IMR-90 (cell line): ENCODE data around the gene TNRC18. TPM values are rescaled to one million over a fixed set of nuclear protein-coding genes. Genes with fewer than 3 reads are reported as not detected.

Source experiments
- ATAC-seq: fragments of 200-7000 bp; cut with Tn5 transposase; 2 replicates; pipeline ENCODE4 v1.9.1; 2020; ENCODE audit warnings: low read depth, mild to moderate bottlenecking, moderate library complexity
- BruUV-seq: library from RNA; stranded (reverse); fragments of 400-500 nt; replicated peaks from 2 replicates; lab custom pipeline; 2021; lab: Mats Ljungman, UMichigan
- CTCF ChIA-PET: fragments of 300-600 bp; formaldehyde crosslinking; extraction: SDS; loops from one replicate; lab custom pipeline; 2021; ENCODE audit warnings: antibody characterized with exemption; lab: Yijun Ruan, JAX
- POLR2A ChIA-PET: fragments of 300-600 bp; sonication (Branson Sonifier 250); formaldehyde crosslinking; loops from one replicate; lab custom pipeline; 2022; ENCODE audit warnings: antibody characterized with exemption; ENCODE audit not compliant: unreplicated experiment; lab: Charles Lee
- DNase-seq: peaks from one replicate; pipeline ENCODE4 v3.0.0; 2013
- H2AFZ ChIP-seq: replicated peaks from 2 replicates; pipeline ENCODE3; 2013; ENCODE audit warnings: low read length, mild to moderate bottlenecking; ENCODE audit not compliant: poor library complexity
- H2AK5ac ChIP-seq: 2 replicates; pipeline ENCODE4 v1.6.1; 2013; ENCODE audit warnings: low read depth, low read length, inconsistent platforms
- H2AK9ac ChIP-seq: replicated peaks from 2 replicates; pipeline ENCODE3; 2013; ENCODE audit warnings: mild to moderate bottlenecking, low read depth, low read length, moderate library complexity; ENCODE audit not compliant: poor library complexity
- H2BK120ac ChIP-seq: 2 replicates; pipeline ENCODE4 v1.6.1; 2013; ENCODE audit warnings: low read depth, low read length, inconsistent platforms
- H2BK15ac ChIP-seq: 3 replicates; pipeline ENCODE4 v1.6.1; 2013; ENCODE audit warnings: low read depth, low read length, inconsistent platforms
- H2BK20ac ChIP-seq: 2 replicates; pipeline ENCODE4 v1.6.1; 2013; ENCODE audit warnings: low read depth, mild to moderate bottlenecking, inconsistent platforms, low read length, moderate library complexity
- H2BK5ac ChIP-seq: 2 replicates; pipeline ENCODE4 v1.6.1; 2013; ENCODE audit warnings: mild to moderate bottlenecking, low read depth, low read length, inconsistent platforms; ENCODE audit not compliant: poor library complexity, severe bottlenecking
- H3K14ac ChIP-seq: replicated peaks from 2 replicates; pipeline ENCODE4 v1.6.1; 2013; ENCODE audit warnings: low read depth, low read length, inconsistent platforms
- H3K18ac ChIP-seq: 2 replicates; pipeline ENCODE4 v1.6.1; 2013; ENCODE audit warnings: low read depth, low read length, control low read depth
- H3K23ac ChIP-seq: 2 replicates; pipeline ENCODE4 v1.6.1; 2013; ENCODE audit warnings: low read depth, low read length, inconsistent platforms
- H3K27ac ChIP-seq: 2 replicates; pipeline ENCODE4 v1.5.1; 2013; ENCODE audit warnings: mild to moderate bottlenecking, control low read depth, low read length; ENCODE audit not compliant: insufficient read depth
- H3K27me3 ChIP-seq: 2 replicates; pipeline ENCODE4 v1.6.1; 2013; ENCODE audit warnings: low read length; ENCODE audit not compliant: control insufficient read depth, insufficient read depth
- H3K36me3 ChIP-seq: 2 replicates; pipeline ENCODE4 v1.6.1; 2013; ENCODE audit warnings: low read length, mixed read lengths; ENCODE audit not compliant: control insufficient read depth, insufficient read depth
- H3K4ac ChIP-seq: 2 replicates; pipeline ENCODE4 v1.6.1; 2013; ENCODE audit warnings: low read depth, low read length, inconsistent platforms
- H3K4me1 ChIP-seq: 2 replicates; pipeline ENCODE4 v1.6.1; 2013; ENCODE audit warnings: low read length, mixed read lengths; ENCODE audit not compliant: control insufficient read depth, insufficient read depth
- H3K4me2 ChIP-seq: 2 replicates; pipeline ENCODE4 v1.6.1; 2013; ENCODE audit warnings: low read depth, mild to moderate bottlenecking, control low read depth, low read length, moderate library complexity
- H3K4me3 ChIP-seq: 2 replicates; pipeline ENCODE4 v1.5.1; 2013; ENCODE audit warnings: low read depth, mild to moderate bottlenecking, control low read depth, low read length, moderate library complexity; ENCODE audit not compliant: insufficient read depth
- H3K56ac ChIP-seq: 2 replicates; pipeline ENCODE4 v1.6.1; 2013; ENCODE audit warnings: low read length, inconsistent platforms; ENCODE audit not compliant: insufficient read depth; ENCODE audit errors: extremely low read depth
- H3K79me1 ChIP-seq, 2 experiments: 2 replicates each; pipeline ENCODE4 v1.6.1; 2013; ENCODE audit warnings: low read length in 2 of 2, inconsistent platforms in 1 of 2, low read depth in 1 of 2
- H3K9ac ChIP-seq: 2 replicates; pipeline ENCODE4 v1.6.1; 2013; ENCODE audit warnings: low read depth, low read length, control low read depth
- H3K9me1 ChIP-seq: 2 replicates; pipeline ENCODE4 v1.6.1; 2013; ENCODE audit warnings: low read length, inconsistent platforms; ENCODE audit not compliant: insufficient read depth
- H3K9me3 ChIP-seq: 2 replicates; pipeline ENCODE4 v1.6.1; 2013; ENCODE audit warnings: low read length; ENCODE audit not compliant: control insufficient read depth, insufficient read depth
- H4K20me1 ChIP-seq: 2 replicates; pipeline ENCODE4 v1.6.1; 2013; ENCODE audit warnings: low read length, inconsistent platforms; ENCODE audit not compliant: insufficient read depth
- H4K5ac ChIP-seq: 2 replicates; pipeline ENCODE4 v1.6.1; 2013; ENCODE audit warnings: mild to moderate bottlenecking, low read depth, low read length, control low read depth
- H4K8ac ChIP-seq, 2 experiments: 2 replicates each; pipeline ENCODE4 v1.6.1; 2013; ENCODE audit warnings: low read depth in 2 of 2, low read length in 2 of 2, control low read depth in 1 of 2, inconsistent platforms in 1 of 2
- H4K91ac ChIP-seq: 2 replicates; pipeline ENCODE4 v1.6.1; 2013; ENCODE audit warnings: low read depth, low read length, inconsistent platforms; ENCODE audit not compliant: insufficient read depth
- BHLHE40 ChIP-seq: fragments of 150-350 bp; IDR thresholded peaks from 2 replicates; pipeline ENCODE4 v1.6.1; 2016; ENCODE audit warnings: mild to moderate bottlenecking, low read depth, low read length
- CEBPB ChIP-seq: IDR thresholded peaks from 2 replicates; pipeline ENCODE4 v1.6.1; 2012; ENCODE audit warnings: low read depth, low read length, improper control_type of control experiment
- CHD1 ChIP-seq: IDR thresholded peaks from 2 replicates; pipeline ENCODE4 v1.6.1; 2012; ENCODE audit warnings: low read depth, low read length, improper control_type of control experiment
- CTCF ChIP-seq: conservative IDR thresholded peaks from 2 replicates; pipeline ENCODE4 v1.5.1; 2012; ENCODE audit warnings: mild to moderate bottlenecking, low read depth, low read length, improper control_type of control experiment
- FOS ChIP-seq: fragments of 150-350 bp; IDR thresholded peaks from 2 replicates; pipeline ENCODE4 v1.6.1; 2016; ENCODE audit warnings: low read depth, low read length
- MAFK ChIP-seq: IDR thresholded peaks from 2 replicates; pipeline ENCODE4 v1.6.1; 2012; ENCODE audit warnings: low read depth, low read length, improper control_type of control experiment
- MAZ ChIP-seq: IDR thresholded peaks from 2 replicates; pipeline ENCODE4 v1.6.1; 2012; ENCODE audit warnings: low read depth, mild to moderate bottlenecking, low read length, improper control_type of control experiment, moderate library complexity, borderline replicate concordance
- MXI1 ChIP-seq: IDR thresholded peaks from 2 replicates; pipeline ENCODE4 v1.6.1; 2012; ENCODE audit warnings: low read depth, mild to moderate bottlenecking, low read length, moderate library complexity, borderline replicate concordance
- NFE2L2 ChIP-seq: fragments of 150-350 bp; IDR thresholded peaks from 2 replicates; pipeline ENCODE4 v1.6.1; 2016; ENCODE audit warnings: low read depth, mild to moderate bottlenecking, low read length
- RCOR1 ChIP-seq: IDR thresholded peaks from 2 replicates; pipeline ENCODE4 v1.6.1; 2012; ENCODE audit warnings: mild to moderate bottlenecking, low read length, improper control_type of control experiment; ENCODE audit not compliant: insufficient replicate concordance
- RFX5 ChIP-seq: IDR thresholded peaks from 2 replicates; pipeline ENCODE4 v1.8.0; 2012; ENCODE audit warnings: low read depth, mild to moderate bottlenecking, low read length, moderate library complexity
- SMC3 ChIP-seq: fragments of 150-350 bp; IDR thresholded peaks from 2 replicates; pipeline ENCODE4 v1.6.1; 2016; ENCODE audit warnings: low read depth, mild to moderate bottlenecking, antibody characterized with exemption, low read length, moderate library complexity
- WGBS, 2 experiments: methylation state at CpG; one replicate each; pipeline versions ENCODE4 v1.1.5 to v1.1.7; 2013; ENCODE audit warnings: missing lambda C conversion rate in 2 of 2; ENCODE audit not compliant: insufficient read length in 1 of 2; ENCODE audit errors: extremely low coverage in 2 of 2; 5-methylcytosine and 5-hydroxymethylcytosine counted together
- dilution Hi-C: fragments of 300-500 bp; cut with HindIII; formaldehyde crosslinking; loops from one replicate; pipeline ENCODE4 v1.14.3; 2018; ENCODE audit warnings: low sequenced_read_pairs; ENCODE audit not compliant: unreplicated experiment
- in situ Hi-C: fragments of 300-500 bp; cut with MboI; formaldehyde crosslinking; loops from 3 replicates; pipeline ENCODE4 v1.14.3; 2019; ENCODE audit warnings: low sequenced_read_pairs, inconsistent platforms, mixed read lengths
- intact Hi-C: fragments of 100-400 bp; cut with micrococcal nuclease; formaldehyde crosslinking; loops from 2 replicates; pipeline ENCODE4 v1.10.0; 2022
- polyA plus RNA-seq, 3 experiments: library from polyadenylated mRNA; depleted of rRNA; stranded (reverse); fragments of >200 nt; gene quantifications; 2 replicates each; pipeline ENCODE4 v1.2.3, GENCODE V29; 2012; ENCODE audit warnings: low replicate concordance in 1 of 3
- total RNA-seq: library from RNA; depleted of rRNA; stranded (reverse); fragments of >200 nt; gene quantifications from 2 replicates; pipeline ENCODE4 v1.2.3, GENCODE V29; 2012

Gene TNRC18
- total and polyA plus RNA-seq, 2 of the 4 experiments (the other 2 are of a cell fraction) = 4.7 to 29.6 TPM

GRCh38 chr7:5324961-5325360 is 98.7 kb downstream of the TNRC18 start:
- ATAC-seq (no peak), DNase-seq (no peak)
- no peak overlapping the region for H3K4ac ChIP-seq
- no peak overlapping the region for H3K9ac ChIP-seq
- H4K8ac ChIP-seq = no peak overlapping the region
- no peak overlapping the region for H3K18ac ChIP-seq
- 0 out of 2 replicates have a peak, but pooled peaks cover 2% of the 10 kb centered on the region for H3K9me1 ChIP-seq
- 60% methylated on average over 1 of the region's 10 CpGs; no CpG with 5 or more reads in 1 of the 2 experiments for WGBS, 2 experiments
- TF ChIP-seq MAFK = no peak
- no peak for TF ChIP-seq CHD1
- no peak for TF ChIP-seq FOS
- TF ChIP-seq MAZ = no peak
- no peak for TF ChIP-seq NFE2L2
- no peak for TF ChIP-seq RFX5
- TF ChIP-seq SMC3 = no peak
- no peak for TF ChIP-seq RCOR1
- TF ChIP-seq CTCF = no peak
- TF ChIP-seq BHLHE40 = no peak
- no peak for TF ChIP-seq CEBPB
- no peak for TF ChIP-seq MXI1
- dilution Hi-C loops = no loop called here
- no peak overlapping the region for H2AK5ac ChIP-seq
- no peak overlapping the region for H2BK120ac ChIP-seq
- no TSS peak for BruUV-seq
- no peak overlapping the region for H4K5ac ChIP-seq
- peaks cover 61% of the 10 kb centered on the region for H3K36me3 ChIP-seq
- no peak overlapping the region for H2AFZ ChIP-seq
- peaks cover 2% of the 10 kb centered on the region; the same call in 1 of the 2 replicates for H3K9me3 ChIP-seq
- no peak overlapping the region for H3K14ac ChIP-seq
- no peak overlapping the region for H4K91ac ChIP-seq
- no peak overlapping the region for H3K56ac ChIP-seq
- intact Hi-C loops = no loop called here
- no peak overlapping the region for H2BK15ac ChIP-seq
- H2BK20ac ChIP-seq = no peak overlapping the region
- no peak overlapping the region for H3K27ac ChIP-seq
- H3K27me3 ChIP-seq = no peaks in the 10 kb centered on the region
- peaks cover 5 to 28% of the 10 kb centered on the region in 2 experiments; a peak in 3 of 4 replicates for H3K79me1 ChIP-seq
- no peak overlapping the region for H2BK5ac ChIP-seq
- no peak overlapping the region for H3K4me3 ChIP-seq
- no peak overlapping the region for H3K23ac ChIP-seq
- CTCF ChIA-PET = no interaction called here
- POLR2A ChIA-PET = no interaction called here
- peaks cover 3% of the 10 kb centered on the region; the same call in 1 of the 2 replicates for H3K4me1 ChIP-seq
- H4K20me1 ChIP-seq = peaks cover 11% of the 10 kb centered on the region; the same call in 1 of the 2 replicates
- H3K4me2 ChIP-seq = no peak overlapping the region
- in situ Hi-C loops = no loop called here
- no peak overlapping the region for H2AK9ac ChIP-seq
